Measurements from ENCODE around the gene CHPF. TPM values are rescaled to one million over a fixed set of nuclear protein-coding genes. Genes with fewer than 3 reads are reported as not detected.

Gene CHPF
- total RNA-seq, 1 donor from 2014 or later: 27.1 TPM

DNA sequence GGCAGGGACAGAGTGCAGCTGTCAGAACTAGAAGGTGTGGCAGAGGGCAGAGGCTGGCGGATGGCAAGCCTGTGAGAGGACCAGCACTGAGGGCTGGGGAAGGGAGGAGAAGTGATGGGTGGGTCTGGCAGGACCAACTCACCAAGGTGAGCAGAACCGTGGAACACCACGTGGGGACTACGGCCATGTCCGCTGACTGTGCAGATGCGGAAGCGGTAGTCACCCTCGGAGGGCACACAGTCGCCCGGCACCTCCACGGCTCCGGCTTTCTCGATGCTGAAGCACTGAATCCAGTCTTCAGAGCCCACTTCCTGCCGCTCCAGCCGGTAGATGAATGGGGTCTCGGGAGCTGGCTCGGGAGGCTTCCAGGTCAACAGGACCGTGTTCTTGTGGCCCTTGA, 23.5 kb upstream of the CHPF start:
- no peak for ATAC-seq

DNA sequence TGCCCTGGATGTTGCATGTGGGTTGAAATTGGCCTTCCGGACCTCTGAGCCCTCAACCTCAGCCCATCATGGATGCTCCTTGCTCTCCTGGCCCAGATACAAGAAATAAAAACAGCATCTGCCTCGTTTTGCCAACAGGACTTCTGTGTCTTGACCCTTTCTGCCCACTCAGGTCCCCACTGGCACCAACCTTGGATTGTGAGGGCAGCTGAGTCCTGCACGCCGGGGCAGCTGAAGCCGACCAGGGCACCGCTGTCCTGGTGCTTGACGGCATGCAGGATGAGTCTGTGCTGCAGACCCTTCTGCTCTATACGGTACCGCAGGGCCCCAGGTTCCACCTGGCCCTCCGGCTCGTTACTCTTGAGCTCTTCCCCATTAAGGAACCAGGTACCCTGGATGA, 23.0 kb upstream of the CHPF start:
- no peak for ATAC-seq

DNA sequence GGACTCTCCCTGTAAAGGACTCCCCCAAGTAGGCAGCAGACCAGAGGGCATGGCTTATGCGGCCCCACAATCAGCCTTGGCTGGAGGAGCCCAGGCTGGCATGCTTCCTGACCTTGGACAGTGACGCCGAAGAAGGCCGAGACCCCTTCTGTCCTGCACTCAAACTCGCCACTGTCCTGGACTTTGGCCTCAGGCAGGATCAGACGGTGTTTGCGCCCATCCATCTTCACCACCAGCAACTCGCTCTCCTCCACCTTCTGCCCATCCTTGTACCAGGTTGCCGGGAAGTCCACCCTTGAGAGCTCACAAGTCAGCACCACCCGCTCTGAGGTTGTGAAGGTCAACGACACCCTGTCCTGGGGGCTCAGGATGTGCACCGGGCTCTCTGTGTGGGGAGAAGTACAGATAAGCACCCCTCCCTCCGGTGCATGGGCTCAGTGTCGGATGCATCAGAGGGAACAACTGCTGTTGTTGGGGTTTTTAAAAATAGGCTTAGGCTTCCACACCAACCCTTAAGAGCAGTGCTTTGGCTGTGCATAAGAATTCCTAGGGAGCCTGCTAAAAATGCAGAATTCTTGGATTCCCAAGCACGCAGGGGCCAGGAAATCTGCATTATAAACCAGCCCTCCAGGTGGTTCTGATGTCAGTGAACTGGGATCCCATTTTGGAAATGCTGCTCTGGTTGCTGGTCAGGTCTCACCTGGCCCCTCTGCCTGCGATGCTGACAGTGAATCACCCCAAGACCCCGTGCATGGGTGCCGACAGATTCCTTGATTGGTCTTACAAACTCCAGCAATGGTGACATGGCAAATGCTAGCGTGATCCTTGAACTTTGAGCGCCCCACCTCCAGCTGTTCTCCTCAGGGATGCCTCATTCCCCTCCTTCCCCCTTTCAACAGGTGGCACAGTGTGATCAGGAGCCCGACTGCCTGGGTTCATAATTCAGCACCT, 21.8 kb upstream of the CHPF start:
- no peak for ATAC-seq

DNA sequence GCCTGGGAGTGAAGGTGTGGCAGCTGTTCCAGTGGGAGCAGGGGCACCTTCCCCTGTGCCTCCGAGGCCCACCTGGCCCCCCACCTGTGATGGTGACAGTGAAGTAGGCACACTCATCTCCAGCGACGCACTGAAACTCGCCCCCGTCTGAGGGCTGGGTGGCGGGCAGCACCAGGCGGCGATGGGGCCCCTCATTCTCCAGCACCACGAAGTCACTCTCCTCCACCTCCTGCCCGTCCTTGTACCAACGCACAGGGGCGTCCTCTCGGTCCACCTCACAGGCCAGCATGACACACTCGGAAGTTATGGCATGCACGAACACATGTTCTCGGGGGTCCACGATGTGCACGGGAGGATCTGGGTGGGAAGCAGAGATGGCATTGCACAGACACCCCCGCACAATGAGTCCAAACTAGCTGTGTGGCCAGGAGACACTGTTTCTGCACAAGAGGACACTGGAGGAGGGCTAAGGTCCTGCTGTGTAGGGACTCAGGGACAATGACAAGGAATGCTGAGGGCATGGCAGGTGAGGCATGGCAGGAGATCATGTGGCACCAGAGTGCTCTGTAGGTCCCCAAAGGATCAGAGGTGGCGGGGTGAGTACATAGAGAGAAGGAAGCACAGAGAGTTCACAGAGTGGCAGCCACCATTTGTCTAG, 19.8 kb upstream of the CHPF start:
- no peak for ATAC-seq

DNA sequence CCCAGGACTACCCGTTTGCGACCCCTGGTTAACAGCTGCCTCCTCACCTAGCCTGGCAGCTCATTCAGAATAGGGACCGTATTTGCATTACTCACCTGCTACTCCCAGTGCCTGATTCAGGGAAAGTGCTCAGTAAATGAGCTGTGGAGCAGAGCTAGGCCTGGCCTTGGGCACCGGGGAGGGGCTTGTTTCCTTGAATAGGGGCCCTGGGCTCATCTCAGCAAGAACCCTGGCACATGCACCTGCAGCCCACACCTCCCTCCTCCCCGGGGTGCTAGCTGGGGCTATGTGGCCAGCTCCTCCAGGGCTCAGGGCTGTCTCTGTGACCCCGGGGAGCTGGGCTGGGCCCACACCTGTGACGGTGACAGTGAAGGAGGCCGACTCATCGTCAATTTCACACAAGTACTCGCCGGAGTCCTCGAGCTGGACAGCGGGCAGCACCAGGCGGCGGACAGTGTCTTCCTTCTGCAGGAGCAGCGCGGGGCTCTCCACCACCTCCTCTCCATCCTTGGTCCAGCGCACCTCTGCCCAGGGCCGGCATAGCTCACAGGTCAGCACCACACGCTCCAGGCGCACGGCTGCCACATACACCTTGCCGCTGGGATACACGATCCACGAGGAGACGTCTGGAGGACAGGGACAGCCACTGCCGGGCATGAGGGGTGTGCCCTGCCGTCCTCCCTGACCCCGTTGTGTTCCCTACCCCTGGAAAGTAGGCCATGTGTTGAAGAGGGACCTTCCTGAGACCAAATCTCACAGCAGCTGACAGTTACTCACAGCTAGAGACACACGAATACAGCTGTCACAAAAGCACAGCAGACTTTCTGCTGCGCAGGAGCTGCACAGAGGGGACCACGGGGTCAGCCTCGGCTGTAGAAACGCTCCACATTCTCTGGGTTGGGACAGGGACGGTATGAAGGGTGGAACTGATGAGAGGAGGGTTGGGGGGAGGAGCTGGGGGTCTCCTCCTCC, 18.7 kb upstream of the CHPF start:
- ATAC-seq: no peak

DNA sequence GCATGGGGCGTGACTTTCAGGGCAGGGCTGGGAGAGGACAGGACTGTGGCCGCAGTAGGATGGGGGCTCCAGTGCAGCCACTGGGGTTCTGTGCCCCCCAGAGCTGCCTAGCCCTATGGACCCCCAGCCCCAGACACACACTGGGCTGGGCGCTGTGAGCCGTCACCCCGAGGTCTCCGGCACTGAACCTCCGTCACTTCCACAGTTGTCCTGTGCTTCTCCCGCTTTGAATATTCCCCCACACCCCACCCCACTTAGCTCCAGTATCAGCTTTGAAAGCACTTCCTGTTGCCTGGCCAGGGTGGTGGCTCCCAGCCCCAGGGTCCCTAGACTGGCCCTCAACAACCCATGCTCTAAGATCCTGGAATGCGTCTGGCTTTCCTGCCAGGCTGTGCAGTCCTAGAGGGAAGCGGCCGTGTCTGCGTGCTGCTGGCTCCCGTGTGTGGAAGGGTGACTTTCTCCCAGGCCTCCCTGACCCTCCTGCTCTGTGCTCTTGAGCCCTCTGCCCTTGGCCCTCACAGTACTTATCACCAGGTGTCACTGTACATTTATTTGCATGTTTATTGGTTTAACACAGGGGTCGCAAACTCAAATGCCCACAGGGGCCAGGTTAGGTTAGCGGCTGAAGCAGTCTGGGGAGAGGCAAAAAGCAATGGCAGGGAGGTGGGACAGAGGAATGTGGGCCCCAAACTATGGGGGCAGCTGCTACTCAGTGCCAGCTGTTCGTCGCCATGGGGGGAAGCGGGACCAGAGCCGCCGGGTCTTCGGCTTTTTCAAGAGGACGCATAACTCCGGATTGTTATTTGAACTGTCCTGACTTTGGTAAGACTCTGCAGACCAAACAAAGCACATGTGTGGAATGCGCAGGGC, 17.8 kb upstream of the CHPF start:
- no peak for ATAC-seq

DNA sequence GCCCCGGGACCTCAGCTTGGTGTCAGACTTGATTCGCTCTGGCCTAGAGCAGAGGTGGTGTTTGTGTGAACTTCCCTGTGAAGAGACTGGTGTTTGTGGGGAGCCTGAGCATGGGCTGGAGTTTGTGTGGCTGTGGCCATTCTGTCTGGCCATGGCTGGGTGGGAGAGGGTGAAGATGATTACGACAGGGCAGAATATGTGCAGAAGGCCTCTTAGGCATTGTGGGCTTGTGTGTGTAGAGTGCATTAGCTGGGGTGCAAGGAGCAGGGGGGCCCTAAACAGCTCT, 17.2 kb upstream of the CHPF start:
- no peak for ATAC-seq

DNA sequence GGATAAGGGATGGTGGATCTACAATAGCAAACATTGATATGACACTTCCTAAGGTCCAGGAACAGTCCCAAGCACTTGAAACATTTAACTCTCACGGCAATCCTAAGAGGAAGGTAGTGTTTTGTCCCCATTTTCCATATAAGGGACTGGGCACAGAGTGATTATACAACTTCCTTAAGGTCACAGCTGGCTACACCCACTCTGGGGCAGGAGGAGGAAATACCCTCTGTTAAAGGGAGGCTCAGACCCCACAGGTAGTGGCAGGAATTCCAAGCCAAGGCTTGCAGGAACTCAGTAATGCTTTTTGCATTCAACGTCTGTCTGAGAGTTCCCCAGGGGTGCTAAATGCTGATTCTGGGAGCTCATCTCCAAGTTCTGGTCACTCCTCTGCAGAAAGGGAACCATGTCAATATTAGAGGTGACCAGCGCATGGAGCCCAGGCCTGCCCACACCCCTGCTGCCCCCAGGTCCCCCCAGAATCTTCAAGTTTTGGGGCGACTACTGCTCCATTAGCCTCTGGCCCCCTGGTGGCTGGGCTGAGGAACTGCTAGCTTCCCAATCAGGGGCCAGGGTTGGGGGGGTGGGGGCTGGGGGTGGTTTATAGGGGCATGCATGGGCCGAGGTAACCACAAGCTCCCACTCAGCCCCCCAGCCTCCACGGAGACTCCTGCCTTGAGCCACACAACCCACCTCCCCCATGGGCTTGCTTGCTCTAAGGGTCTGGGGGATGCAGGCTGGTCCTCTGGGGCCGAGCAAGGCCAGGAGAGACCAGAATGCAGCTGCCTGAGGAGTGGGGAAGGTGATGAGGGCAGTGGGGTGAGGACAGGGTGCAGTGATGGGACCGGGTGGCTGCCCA, 16.7 kb upstream of the CHPF start:
- ATAC-seq: no peak

DNA sequence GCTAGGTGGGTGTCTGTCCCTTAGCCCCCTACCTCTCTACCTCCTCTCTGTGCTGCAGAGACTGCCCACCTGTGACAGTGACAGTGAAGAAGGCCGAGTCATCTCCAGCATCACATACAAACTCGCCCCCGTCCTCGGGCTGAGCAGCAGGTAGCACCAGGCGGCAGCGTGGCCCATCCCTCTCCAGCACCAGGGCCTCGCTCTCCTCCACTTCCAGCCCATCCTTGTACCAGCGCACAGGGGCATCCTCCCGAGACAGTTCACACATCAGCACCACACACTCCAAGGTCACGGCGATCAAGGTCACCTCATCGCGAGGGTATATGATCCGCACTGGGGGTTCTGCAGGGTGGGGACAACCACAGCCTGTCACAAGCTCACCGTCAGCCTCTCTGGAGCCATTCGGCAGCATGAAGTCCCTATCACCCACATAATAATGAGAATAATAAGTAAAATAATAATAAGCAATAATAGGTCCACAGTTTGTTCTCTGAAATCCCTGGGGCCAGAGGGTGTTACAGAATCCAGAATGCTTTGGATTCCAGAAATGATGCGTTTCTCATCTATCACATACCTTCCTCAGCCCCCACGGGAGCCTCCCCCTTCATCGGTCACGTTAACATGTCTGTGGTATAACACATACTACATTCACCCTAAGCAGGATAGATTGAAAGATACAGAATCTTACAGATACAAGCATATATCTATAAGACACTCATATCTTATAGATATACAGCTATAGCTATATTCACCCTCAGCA, 15.7 kb upstream of the CHPF start:
- no peak for ATAC-seq

DNA sequence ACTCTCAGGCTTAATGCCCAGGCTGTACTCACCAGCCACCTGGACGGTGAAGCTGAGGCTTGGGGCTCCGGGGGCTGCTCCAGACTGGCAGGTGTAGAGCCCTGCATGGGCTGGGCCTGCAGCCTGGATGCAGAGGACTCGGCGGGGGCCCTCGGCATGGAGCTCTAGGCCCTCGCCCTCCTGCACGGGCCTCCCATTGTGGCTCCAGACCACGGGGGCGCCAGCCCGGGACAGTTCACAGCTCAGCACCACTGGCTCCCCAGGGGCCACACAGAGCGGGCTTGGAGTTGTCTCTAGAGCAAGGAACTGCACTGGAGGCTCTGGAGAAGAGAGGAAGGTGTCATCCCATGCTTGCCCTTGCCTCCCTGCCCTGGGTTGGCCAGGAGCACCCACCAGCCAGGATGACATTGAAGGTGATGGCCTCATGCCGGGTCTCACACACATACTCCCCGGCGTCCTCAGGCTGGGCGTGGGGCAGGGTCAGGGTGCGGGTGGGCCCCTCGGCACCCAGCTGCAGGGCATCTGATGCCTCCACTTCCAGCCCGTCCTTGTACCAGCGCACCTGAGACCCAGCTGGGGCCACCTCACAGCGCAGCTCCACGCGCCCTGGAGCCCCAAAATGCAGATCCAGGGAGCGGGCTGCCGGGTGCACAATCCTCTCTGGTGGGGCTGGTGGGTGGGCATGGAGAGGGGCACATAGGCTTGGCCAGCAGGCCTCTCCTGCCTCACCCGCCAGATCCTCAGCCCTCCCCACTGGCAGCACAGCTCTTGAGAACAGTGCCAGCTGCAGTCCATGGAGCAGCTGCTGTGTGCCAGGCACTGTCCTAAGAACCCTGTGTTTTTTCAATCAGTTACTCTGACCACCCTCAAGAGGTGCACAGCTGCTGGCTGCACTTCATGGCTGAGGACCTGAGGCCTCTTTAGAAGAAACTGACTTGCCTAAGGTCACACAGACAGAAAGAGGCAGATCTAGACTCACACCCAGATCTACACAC, 14.5 kb upstream of the CHPF start:
- no peak for ATAC-seq

DNA sequence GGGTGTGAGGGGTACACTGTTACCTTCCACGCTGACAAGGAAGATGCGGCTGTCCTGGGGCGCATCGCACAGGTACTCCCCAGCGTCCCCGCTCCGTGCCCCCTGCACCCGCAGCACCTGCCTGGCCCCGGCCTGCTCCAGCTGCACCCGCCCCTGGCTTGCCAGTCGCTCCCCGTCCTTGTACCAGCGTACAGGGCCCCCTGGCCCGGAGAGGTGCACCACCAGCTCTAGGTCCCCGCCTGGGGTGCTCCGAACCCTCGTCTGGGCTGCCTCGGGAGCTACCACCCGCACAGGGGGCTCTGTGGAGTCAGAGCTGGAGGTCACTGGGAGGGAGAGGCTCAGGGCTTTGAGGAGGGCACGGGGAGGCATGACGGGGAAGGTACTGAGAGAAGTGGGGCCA, 13.7 kb upstream of the CHPF start:
- no peak for ATAC-seq

DNA sequence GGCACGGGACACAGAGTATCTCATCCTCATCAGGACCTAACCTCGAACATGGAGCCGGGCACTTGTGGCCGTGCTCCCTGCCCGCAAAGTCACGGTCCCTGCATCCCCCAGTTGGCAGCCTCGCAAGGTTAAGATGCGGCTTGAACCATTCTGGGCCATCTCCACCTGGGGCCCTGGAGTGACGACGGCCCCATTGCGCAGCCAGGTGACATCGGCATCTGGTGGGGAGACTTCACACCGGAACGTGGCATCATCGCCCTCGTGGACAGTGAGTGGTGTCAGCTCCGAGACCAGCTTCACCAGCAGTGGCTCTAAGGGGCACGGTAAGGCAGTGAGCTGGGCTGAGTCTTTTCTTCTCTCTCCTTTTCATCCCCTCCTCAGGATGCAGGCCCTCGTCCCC, 12.8 kb upstream of the CHPF start:
- ATAC-seq: no peak

DNA sequence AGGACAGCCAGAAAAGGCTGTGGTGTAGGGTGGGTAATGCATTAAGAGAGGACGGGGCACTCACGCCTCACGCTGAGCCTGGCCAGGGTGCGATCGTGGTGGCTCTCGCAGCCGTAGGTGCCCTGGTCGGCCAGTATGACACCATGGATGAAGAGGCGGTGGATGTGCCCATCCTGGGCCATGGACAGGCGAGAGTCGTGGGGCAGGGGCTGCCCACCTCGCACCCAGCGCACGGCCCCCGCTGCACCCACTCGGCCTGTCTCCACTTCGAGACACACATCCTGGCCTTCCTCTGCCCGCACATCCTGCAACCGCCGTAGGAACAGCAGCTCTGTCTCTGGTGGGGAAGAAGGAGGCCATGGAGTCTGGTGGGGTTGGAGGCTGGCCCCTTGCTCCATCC, 12.3 kb upstream of the CHPF start:
- ATAC-seq: no peak

DNA sequence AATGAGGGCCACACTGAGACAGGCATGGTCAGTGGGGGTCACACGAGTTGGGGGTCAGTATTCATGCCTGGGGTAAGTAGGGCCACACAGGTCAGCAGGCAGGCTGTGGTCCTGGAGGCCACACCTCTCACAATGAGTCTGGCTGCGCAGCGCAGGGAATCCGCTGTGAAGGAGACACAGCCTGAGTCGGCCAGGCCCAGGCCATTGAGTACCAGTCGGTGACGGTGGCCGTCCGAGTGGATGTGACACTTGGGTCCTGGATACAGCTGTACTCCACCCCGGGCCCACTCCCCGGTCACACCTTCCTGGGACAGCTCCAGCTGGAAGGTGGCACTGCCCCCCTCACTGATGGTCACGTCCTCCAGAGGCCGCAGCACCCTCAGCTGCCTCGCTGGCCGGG, 10.7 kb upstream of the CHPF start:
- no peak for ATAC-seq

DNA sequence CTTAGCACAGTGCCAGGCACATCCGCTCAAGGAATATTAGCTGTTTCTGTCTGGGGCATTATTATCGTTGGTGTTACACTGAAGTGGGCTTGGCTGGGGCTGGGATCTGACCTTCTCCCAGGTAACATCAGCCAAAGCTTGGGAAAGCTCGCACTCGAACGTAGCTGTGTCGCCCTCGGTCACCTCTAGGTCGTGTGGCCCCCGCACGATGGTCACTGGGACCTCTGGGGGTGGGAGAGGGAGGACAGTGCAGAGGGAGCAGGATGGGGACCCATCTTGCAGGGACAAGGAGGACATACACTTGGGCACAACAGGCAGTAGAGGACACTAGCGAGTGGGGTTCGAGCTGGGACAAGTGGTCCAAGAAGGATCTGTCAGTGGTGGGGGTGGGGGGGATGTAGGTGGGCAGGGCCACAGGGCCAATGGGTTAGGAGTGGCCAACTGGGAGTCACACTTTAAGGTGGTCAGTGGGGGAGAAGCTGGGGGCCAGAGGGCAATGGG, 9.9 kb upstream of the CHPF start:
- ATAC-seq: no peak

DNA sequence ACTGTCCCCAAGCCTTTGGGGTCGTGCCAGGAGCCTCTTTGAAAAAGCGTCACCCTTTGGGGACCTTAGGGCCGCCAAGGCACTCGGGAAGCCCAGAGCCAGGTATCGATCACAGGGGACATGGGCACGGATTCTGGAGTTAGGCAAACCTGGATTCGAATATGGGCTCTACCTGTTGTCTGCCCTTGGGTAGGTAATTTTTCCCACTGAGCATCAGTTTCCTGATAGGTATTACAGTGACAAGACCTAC, 9.5 kb upstream of the CHPF start:
- ATAC-seq: no peak

DNA sequence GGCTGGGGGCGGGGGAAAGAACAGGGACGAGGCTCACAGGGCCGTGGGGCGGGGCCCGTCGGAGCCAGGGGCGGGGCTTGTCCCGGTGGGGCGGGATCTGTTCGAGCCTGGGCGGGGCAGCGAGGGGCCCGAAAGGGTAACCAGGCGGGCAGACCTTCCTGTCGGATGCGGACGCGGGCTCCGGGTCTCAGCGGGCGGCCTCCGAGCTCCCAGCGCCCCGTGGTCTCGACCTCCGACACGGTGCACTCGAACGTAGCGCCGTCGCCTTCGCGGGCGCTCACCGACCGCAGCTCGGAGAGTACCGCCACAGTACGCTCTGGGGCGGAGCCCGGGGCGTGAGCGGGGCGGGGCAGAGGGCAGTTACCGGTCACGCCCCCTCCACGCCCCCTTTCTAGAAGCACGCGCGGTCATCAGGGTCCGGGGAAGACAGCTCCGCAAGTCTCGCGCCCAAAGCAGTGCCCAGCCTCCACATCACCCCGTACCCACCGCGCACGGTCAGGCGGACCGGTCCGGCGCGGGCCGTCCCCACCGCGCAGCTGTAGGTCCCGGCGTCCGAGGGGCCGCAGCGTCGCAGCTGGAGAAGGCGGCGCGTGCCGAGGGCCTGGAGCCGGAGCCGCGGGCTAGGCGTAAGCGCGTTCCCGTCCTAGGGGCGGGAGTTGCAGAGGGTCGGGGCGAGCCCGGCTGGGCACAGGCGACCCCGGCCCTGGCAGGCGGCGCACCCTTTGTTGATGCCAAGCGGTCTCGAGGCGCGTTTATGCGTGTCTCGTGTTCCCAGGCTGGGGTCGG, 9.0 kb upstream of the CHPF start:
- peak; percentile 85 for ATAC-seq
